MCF 10A (cell line): Measurements from ENCODE around the gene RGR. TPM values are rescaled to one million over a fixed set of nuclear protein-coding genes. Genes with fewer than 3 reads are reported as not detected.

Experiments
- BruUV-seq: library from RNA; stranded (reverse); fragments of 400-500 nt; replicated peaks from 2 replicates; lab custom pipeline; 2021; lab: Mats Ljungman, UMichigan
- CTCF ChIA-PET: fragments of 300-600 bp; sonication (Branson Sonifier 250); formaldehyde crosslinking; extraction: SDS; loops from one replicate; lab custom pipeline; 2021; ENCODE audit warnings: antibody characterized with exemption, inconsistent platforms; lab: Yijun Ruan, JAX
- POLR2A ChIA-PET: fragments of 300-600, 350-650 bp; sonication (Branson Sonifier 250); formaldehyde crosslinking; extraction: SDS; loops from one replicate; lab custom pipeline; 2020; ENCODE audit warnings: antibody characterized with exemption, inconsistent platforms; lab: Yijun Ruan, JAX
- DNase-seq: peaks from one replicate; pipeline ENCODE4 v3.0.0-alpha.2; 2018; ENCODE audit not compliant: unreplicated experiment
- H3K27ac Mint-ChIP-seq: one replicate; pipeline ENCODE4 v1.8.0; 2022; ENCODE audit warnings: mild to moderate bottlenecking, low read depth, mixed read lengths; ENCODE audit not compliant: unreplicated experiment
- H3K27me3 Mint-ChIP-seq: one replicate; pipeline ENCODE4 v1.8.0; 2022; ENCODE audit warnings: mixed read lengths; ENCODE audit not compliant: insufficient read depth, unreplicated experiment
- H3K36me3 Mint-ChIP-seq: one replicate; pipeline ENCODE4 v1.8.0; 2022; ENCODE audit warnings: mild to moderate bottlenecking, moderate library complexity, mixed read lengths; ENCODE audit not compliant: insufficient read depth, unreplicated experiment
- H3K4me1 Mint-ChIP-seq: one replicate; pipeline ENCODE4 v1.8.0; 2022; ENCODE audit warnings: mixed read lengths; ENCODE audit not compliant: insufficient read depth, unreplicated experiment
- H3K4me3 Mint-ChIP-seq: one replicate; pipeline ENCODE4 v1.8.0; 2022; ENCODE audit warnings: mild to moderate bottlenecking, moderate library complexity, mixed read lengths; ENCODE audit not compliant: unreplicated experiment
- H3K9me3 Mint-ChIP-seq: one replicate; pipeline ENCODE4 v1.8.0; 2022; ENCODE audit warnings: mixed read lengths; ENCODE audit not compliant: unreplicated experiment
- CTCF ChIP-seq: fragments of 200-600 bp; IDR thresholded peaks from one replicate; pipeline ENCODE4 v1.8.0; 2022; ENCODE audit warnings: antibody characterized with exemption, mild to moderate bottlenecking; ENCODE audit not compliant: unreplicated experiment
- intact Hi-C: fragments of 100-400 bp; cut with micrococcal nuclease; formaldehyde crosslinking; loops from 2 replicates; pipeline ENCODE4 v1.14.1; 2022
- total RNA-seq: library from RNA; stranded (reverse); gene quantifications from 2 replicates; pipeline ENCODE4 v1.2.3, GENCODE V29; 2022

RGR gene
- total RNA-seq, 1 experiment from 2014 or later, result not detected

- DNase-seq, result no peak
- Mint-ChIP-seq H3K4me3 (no peak overlapping the region), H3K27me3 (peaks cover 2% of the 10 kb centered on the region), H3K9me3 (no peaks in the 10 kb centered on the region), H3K36me3 (no peaks in the 10 kb centered on the region), H3K4me1 (no peaks in the 10 kb centered on the region), H3K27ac (no peak overlapping the region)
- TF ChIP-seq CTCF, result no peak
- intact Hi-C loops, result no loop called here
- CTCF ChIA-PET, result interaction anchor here (1.0 to 1.2 kb wide), 2 partner anchors 15 to 291 kb away, joined by 3 to 5 read pairs; no protein-coding TSS in a partner anchor
- POLR2A ChIA-PET, result no interaction called here
- no TSS peak for BruUV-seq
Measured at GRCh38 chr10:84248794-84249193, 3.9 kb downstream of the RGR start.

- no TSS peak for BruUV-seq
- TF ChIP-seq CTCF, result no peak
- CTCF ChIA-PET, result interaction anchor here (0.6 to 2.6 kb wide), 7 partner anchors 9 to 286 kb away, joined by 3 to 10 read pairs (median 4); no protein-coding TSS in a partner anchor
Measured at GRCh38 chr10:84254552-84255478, 10.0 kb downstream of the RGR start.

GRCh38 chr10:84256510-84257342 is 11.9 kb downstream of the RGR start:
- DNase-seq, result peak; percentile 27
- Mint-ChIP-seq H3K9me3 (no peaks in the 10 kb centered on the region), H3K27me3 (peaks cover 10% of the 10 kb centered on the region), H3K4me1 (no peaks in the 10 kb centered on the region), H3K36me3 (no peaks in the 10 kb centered on the region), H3K4me3 (no peak overlapping the region), H3K27ac (no peak overlapping the region)
- no TSS peak for BruUV-seq
- TF ChIP-seq CTCF, result peak; percentile 33
- ChIA-PET POLR2A (no interaction called here), CTCF (interaction anchor here (0.6 to 1.7 kb wide), 8 partner anchors 9 to 1291 kb away, joined by 3 to 5 read pairs (median 3); no protein-coding TSS in a partner anchor)
- intact Hi-C loops, result no loop called here

More at GRCh38 chr10:84254552-84255478, 10.0 kb downstream of the RGR start:
- no peak for DNase-seq
- peaks cover 10% of the 10 kb centered on the region for H3K27me3 Mint-ChIP-seq
- H3K27ac Mint-ChIP-seq, result no peak overlapping the region
- H3K36me3 Mint-ChIP-seq, result no peaks in the 10 kb centered on the region
- no peak overlapping the region for H3K4me3 Mint-ChIP-seq
- H3K9me3 Mint-ChIP-seq, result no peaks in the 10 kb centered on the region
- intact Hi-C loops, result no loop called here
- POLR2A ChIA-PET, result interaction anchor here (0.6 kb wide), 1 partner anchor 81 kb away, joined by 3 read pairs; the partner anchor contains the start of gene GPR15LG
- no peaks in the 10 kb centered on the region for H3K4me1 Mint-ChIP-seq
